A673 (cell line): Measurements from ENCODE around the gene SLIT1. TPM values are rescaled to one million over a fixed set of nuclear protein-coding genes. Genes with fewer than 3 reads are reported as not detected.

Experiments
- BruUV-seq: library from RNA; stranded (reverse); fragments of 400-500 nt; replicated peaks from 2 replicates; lab custom pipeline; 2021; lab: Mats Ljungman, UMichigan
- CTCF ChIA-PET: fragments of 300-600 bp; sonication (Branson Sonifier 250); formaldehyde crosslinking; loops from one replicate; lab custom pipeline; 2022; ENCODE audit warnings: antibody characterized with exemption; lab: Charles Lee
- POLR2A ChIA-PET: fragments of 300-600 bp; sonication (Branson Sonifier 250); formaldehyde crosslinking; loops from one replicate; lab custom pipeline; 2022; ENCODE audit warnings: antibody characterized with exemption; ENCODE audit not compliant: low non-redundant PET; lab: Charles Lee
- DNase-seq: peaks from one replicate; pipeline ENCODE4 v3.0.0-alpha.2; 2015; ENCODE audit warnings: low spot score
- H3K27ac ChIP-seq: fragments of 200-600 bp; sonication (generic); 2 replicates; pipeline ENCODE4 v1.5.1; 2016; ENCODE audit warnings: mixed run types, low read depth, mild to moderate bottlenecking, mixed read lengths, antibody characterized with exemption, low read length; ENCODE audit not compliant: poor library complexity, severe bottlenecking
- H3K27me3 ChIP-seq: fragments of 200-600 bp; sonication (generic); replicated peaks from 2 replicates; pipeline ENCODE4 v1.6.1; 2017; ENCODE audit warnings: mixed run types, low read depth, mild to moderate bottlenecking, mixed read lengths, antibody characterized with exemption, low read length; ENCODE audit not compliant: insufficient read depth, poor library complexity
- H3K36me3 ChIP-seq: fragments of 200-600 bp; sonication (generic); 2 replicates; pipeline ENCODE4 v1.6.1; 2016; ENCODE audit warnings: mixed run types, mild to moderate bottlenecking, mixed read lengths, antibody characterized with exemption, low read length; ENCODE audit not compliant: insufficient read depth, poor library complexity, severe bottlenecking
- H3K4me1 ChIP-seq: fragments of 200-600 bp; sonication (generic); 2 replicates; pipeline ENCODE4 v1.6.1; 2017; ENCODE audit warnings: mixed run types, mild to moderate bottlenecking, mixed read lengths, antibody characterized with exemption, low read length; ENCODE audit not compliant: insufficient read depth, poor library complexity, severe bottlenecking
- H3K4me3 ChIP-seq: fragments of 200-600 bp; sonication (generic); 2 replicates; pipeline ENCODE4 v1.5.1; 2016; ENCODE audit warnings: low read depth, mixed run types, mild to moderate bottlenecking, mixed read lengths, low read length; ENCODE audit not compliant: poor library complexity, severe bottlenecking
- H3K9me3 ChIP-seq: fragments of 200-600 bp; sonication (generic); 2 replicates; pipeline ENCODE4 v1.6.1; 2016; ENCODE audit warnings: mixed run types, low read depth, mild to moderate bottlenecking, mixed read lengths, antibody characterized with exemption, low read length; ENCODE audit not compliant: poor library complexity, severe bottlenecking
- CTCF ChIP-seq: fragments of 300-800, 200-600 bp; sonication (generic); conservative IDR thresholded peaks from 2 replicates; pipeline ENCODE4 v1.5.1; 2017; ENCODE audit warnings: low read depth, mild to moderate bottlenecking, antibody characterized with exemption, low read length, moderate library complexity, mixed read lengths
- EZH2 ChIP-seq: fragments of 200-600 bp; sonication (generic); IDR thresholded peaks from 2 replicates; pipeline ENCODE4 v1.6.1; 2017; ENCODE audit warnings: borderline replicate concordance, low read depth, mild to moderate bottlenecking, mixed read lengths, antibody characterized with exemption, low read length; ENCODE audit not compliant: poor library complexity, severe bottlenecking
- intact Hi-C: fragments of 100-400 bp; cut with micrococcal nuclease; formaldehyde crosslinking; loops from one replicate; pipeline ENCODE4 v1.10.0; 2022; ENCODE audit not compliant: unreplicated experiment
- total RNA-seq: library from RNA; stranded (reverse); gene quantifications from 2 replicates; pipeline ENCODE4 v1.2.3, GENCODE V29; 2021

Gene SLIT1
- total RNA-seq, 1 experiment from 2014 or later = 0.43 TPM

DNA sequence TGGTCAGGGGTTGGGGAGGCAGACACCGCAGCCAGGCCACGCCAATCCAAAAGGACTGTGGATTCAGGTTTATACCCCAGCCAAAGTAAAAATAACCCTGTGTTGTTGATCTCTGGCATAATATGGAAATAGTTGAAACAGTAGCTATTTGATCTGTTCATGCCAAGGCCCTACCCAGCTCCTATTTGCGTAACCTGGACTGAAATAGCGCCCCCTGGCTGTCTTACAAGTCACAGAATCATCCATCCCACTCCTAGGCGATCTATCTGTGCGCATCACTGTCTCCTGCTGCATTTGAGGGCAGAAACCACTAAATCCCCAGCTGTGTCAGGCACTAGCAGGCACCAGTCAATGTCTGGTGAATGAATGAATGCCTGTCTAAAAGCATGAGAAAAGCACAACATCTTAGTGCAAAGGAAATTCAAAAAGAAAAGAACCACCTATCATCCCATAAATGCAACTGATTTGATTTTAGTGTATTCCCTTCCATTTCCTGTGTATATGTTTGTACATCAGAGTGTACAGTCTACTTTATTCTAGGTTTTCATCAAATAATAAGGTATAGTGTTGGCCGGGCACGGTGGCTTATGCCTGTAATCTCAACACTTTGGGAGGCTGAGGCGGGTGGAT is 160.0 kb downstream of the SLIT1 start:
- ChIA-PET POLR2A (interaction anchor here (0.6 kb wide), 1 partner anchor 60 kb away, joined by 6 read pairs; no protein-coding TSS in a partner anchor), CTCF (interaction anchor here (0.5 to 2.5 kb wide), 16 partner anchors 9 to 1215 kb away, joined by 3 to 26 read pairs (median 4); no protein-coding TSS in a partner anchor)
- intact Hi-C loops = loop anchor here (2.0 to 10.0 kb wide), 5 partner anchors 113 to 651 kb away; no protein-coding TSS in a partner anchor
- H3K4me1 ChIP-seq = no peaks in the 10 kb centered on the region
- H3K36me3 ChIP-seq = no peaks in the 10 kb centered on the region
- H3K4me3 ChIP-seq = no peak overlapping the region
- H3K27me3 ChIP-seq = no peaks in the 10 kb centered on the region
- no peaks in the 10 kb centered on the region for H3K9me3 ChIP-seq
- no TSS peak for BruUV-seq
- peak; percentile 78 for DNase-seq
- no peak overlapping the region for H3K27ac ChIP-seq
- TF ChIP-seq CTCF (peak; percentile 83), EZH2 (no peak)

GRCh38 chr10:97024168-97025073 is 161.3 kb downstream of the SLIT1 start:
- CTCF ChIA-PET = interaction anchor here (1.0 to 2.5 kb wide), 4 partner anchors 11 to 1213 kb away, joined by 4 to 26 read pairs (median 6); no protein-coding TSS in a partner anchor
- TF ChIP-seq EZH2 (no peak), CTCF (no peak)
- POLR2A ChIA-PET = no interaction called here
- no peak overlapping the region for H3K27ac ChIP-seq
- no peaks in the 10 kb centered on the region for H3K9me3 ChIP-seq
- H3K27me3 ChIP-seq = no peaks in the 10 kb centered on the region
- H3K4me1 ChIP-seq = no peaks in the 10 kb centered on the region
- no peaks in the 10 kb centered on the region for H3K36me3 ChIP-seq
- intact Hi-C loops = loop anchor here (2.0 to 10.0 kb wide), 5 partner anchors 112 to 650 kb away; no protein-coding TSS in a partner anchor
- H3K4me3 ChIP-seq = no peak overlapping the region
- BruUV-seq = no TSS peak
- no peak for DNase-seq

DNA sequence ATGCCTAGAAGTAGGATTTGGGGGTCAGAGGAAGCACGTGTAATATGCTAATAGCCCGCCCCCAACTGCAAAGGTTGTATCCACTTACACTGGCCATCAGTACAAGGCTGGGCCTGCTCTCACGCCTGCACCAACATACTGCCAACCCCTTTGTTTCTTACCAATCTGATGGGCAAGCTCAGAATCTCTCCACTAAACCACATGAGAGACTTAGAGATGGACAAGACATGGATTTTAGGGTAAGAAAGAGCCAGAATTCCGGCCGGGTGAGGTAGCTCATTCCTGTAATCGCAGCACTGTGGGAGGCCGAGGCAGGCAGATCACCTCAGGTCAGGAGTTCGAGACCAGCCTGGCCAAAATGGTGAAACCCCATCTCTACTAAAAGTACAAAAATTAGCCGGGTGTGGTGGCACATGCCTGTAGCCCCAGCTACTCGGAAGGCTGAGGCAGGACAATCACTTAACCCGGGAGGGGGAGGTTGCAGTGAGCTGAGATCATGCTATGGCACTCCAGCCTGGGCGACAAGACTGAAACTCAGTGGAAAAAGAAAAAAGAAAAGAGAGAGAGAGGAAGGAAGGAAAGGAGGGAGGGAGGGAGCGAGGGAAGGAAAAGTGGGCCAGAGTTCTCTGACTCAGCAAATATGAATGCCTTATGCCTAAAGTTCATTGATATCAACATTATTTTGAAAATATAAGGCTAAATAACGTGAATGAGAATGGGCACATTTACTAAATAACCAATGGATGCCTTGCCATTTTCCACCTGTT is 162.2 kb downstream of the SLIT1 start:
- intact Hi-C loops = loop anchor here (2.0 to 10.0 kb wide), 3 partner anchors 259 to 649 kb away; no protein-coding TSS in a partner anchor
- ChIA-PET POLR2A (no interaction called here), CTCF (interaction anchor here (2.5 kb wide), 1 partner anchor 14 kb away, joined by 26 read pairs; no protein-coding TSS in a partner anchor)
- H3K9me3 ChIP-seq = no peaks in the 10 kb centered on the region
- TF ChIP-seq EZH2 (no peak), CTCF (no peak)
- H3K27ac ChIP-seq = no peak overlapping the region
- H3K36me3 ChIP-seq = no peaks in the 10 kb centered on the region
- no peaks in the 10 kb centered on the region for H3K27me3 ChIP-seq
- no peak for DNase-seq
- BruUV-seq = no TSS peak
- no peak overlapping the region for H3K4me3 ChIP-seq
- no peaks in the 10 kb centered on the region for H3K4me1 ChIP-seq
